Iris pigment epithelial cell (primary cell): ENCODE data around the gene ZC3H7A.
"Not testable (repeated sequence)": the region's sequence is repeated elsewhere in the genome, so short reads cannot be mapped to it uniquely, and the experiment has no call there.

Source experiments
- DNase-seq: peaks from one replicate; pipeline ENCODE4 v3.0.0-alpha.2; 2011; ENCODE audit warnings: low read depth

ZC3H7A gene, protein sequence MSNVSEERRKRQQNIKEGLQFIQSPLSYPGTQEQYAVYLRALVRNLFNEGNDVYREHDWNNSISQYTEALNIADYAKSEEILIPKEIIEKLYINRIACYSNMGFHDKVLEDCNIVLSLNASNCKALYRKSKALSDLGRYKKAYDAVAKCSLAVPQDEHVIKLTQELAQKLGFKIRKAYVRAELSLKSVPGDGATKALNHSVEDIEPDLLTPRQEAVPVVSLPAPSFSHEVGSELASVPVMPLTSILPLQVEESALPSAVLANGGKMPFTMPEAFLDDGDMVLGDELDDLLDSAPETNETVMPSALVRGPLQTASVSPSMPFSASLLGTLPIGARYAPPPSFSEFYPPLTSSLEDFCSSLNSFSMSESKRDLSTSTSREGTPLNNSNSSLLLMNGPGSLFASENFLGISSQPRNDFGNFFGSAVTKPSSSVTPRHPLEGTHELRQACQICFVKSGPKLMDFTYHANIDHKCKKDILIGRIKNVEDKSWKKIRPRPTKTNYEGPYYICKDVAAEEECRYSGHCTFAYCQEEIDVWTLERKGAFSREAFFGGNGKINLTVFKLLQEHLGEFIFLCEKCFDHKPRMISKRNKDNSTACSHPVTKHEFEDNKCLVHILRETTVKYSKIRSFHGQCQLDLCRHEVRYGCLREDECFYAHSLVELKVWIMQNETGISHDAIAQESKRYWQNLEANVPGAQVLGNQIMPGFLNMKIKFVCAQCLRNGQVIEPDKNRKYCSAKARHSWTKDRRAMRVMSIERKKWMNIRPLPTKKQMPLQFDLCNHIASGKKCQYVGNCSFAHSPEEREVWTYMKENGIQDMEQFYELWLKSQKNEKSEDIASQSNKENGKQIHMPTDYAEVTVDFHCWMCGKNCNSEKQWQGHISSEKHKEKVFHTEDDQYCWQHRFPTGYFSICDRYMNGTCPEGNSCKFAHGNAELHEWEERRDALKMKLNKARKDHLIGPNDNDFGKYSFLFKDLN

DNA sequence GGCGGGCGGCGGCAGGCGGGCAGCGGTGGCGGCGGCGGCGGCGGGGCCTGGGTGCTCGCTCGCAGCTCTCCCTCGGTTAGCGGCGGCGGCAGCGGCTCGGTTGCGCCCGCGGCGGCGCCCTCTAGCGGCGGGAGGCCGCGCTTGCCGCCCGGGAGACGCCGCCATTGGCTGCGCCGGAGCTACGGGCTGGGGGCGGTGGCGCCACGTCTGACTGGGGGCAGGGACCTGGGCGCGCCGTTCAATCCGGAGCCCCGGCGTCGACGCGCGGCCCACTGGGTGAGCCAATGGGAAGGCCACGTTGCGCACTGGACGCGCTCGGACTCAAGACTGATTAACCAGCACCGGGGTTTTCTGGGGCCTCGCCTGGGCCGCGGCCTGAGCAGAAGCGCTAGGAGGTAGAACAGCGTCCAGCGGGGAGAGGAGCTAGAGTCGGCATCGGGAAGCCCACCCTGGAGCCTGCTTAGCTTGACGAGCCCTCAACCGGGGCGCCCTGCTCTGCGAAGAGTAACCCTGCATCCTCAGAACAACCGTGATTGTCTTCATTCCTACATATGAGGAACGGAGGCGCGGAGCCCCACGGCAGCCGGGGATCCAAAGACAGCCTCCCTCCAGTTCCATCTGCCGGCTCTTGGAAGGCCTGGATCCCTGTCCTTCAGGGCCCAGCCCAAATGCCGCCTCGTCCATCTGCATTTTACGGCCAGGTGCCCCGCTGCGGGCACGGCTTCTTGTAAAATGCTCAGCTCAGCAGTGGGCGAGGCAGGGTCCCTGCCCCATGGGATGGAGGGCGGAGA lies at the start of gene ZC3H7A:
Gene ZC3H7A (minus strand): TSS at position 93 of the 791 bp plus-strand sequence. CDS start 14,904 bp downstream, outside the sequence.
- peak; percentile 99 for DNase-seq

DNA sequence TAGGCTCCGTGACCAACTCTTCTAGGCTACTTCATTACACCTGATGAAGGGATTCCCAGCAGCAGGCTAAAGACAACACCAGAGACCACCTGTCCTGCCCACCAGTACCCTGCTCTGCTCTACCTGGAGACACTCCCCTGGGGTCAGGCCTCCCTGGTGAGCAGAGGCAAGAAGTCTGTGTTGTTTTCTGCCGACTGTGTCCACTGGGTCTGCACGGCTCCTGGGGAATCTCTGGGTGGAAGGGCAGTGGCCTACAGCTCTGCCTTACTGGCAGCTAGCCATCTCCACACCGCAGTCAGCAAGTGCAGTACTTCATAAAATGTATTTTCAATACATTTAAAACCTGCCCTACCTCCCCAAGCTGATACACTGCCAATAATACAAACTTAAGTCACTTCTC lies 47.4 kb upstream of the ZC3H7A start:
- no peak for DNase-seq

DNA sequence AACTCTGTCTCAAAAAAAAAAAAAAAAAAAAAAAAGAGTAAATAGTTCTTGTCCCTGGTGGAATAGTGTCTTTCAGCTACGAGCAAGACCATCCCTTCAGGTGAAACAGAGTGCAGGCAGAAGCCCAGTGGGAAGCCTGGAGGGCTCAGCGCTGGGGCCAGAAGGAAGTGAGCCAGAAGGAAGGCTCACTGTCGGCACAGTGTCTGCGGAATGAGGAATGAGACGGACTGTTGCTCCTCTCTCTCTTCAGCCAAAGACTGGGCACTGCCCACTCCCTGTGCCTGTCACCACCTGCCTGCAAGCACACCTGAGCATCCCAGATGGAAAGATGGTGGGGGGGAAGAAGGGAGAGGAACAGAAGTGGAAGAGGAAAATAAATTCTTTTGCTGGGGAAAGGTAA lies 46.8 kb upstream of the ZC3H7A start:
- no peak for DNase-seq

DNA sequence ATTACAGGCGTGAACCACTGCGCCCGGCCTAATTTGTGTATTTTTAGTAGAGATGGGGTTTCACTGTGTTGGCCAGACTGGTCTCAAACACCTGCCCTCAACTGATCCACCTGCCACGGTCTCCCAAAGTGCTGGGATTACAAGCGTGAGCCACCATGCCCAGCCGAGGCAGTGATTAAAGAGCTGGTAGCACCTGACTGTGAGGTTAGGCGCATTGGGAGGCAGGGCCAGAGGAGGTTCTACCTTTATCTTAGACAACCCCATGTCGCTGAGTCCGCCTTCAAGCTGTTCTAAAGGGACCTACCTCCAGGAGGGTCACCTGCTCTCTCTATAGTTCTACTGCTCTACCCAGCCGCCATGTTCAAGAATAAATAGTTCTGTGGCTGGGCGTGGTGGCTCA lies 46.1 kb upstream of the ZC3H7A start:
- DNase-seq, result no peak

DNA sequence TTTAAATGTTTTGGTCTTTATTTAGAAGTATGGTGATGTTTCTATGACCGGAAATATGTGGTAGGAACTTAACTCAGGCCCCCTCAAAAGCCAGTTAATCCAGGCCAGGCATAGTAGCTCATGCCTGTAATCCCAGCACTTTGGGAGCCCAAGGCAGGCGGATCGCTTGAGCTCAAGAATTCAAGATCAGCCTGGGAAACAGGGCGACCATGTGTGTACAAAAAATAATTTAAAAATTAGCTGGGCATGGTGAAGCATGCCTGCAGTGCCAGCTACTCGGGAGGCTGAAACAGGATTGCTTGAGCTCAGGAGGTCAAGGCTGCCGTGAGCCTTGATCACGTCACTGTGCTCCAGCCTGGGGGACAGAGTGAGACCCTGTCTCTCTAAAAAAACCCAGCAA lies 44.0 kb upstream of the ZC3H7A start:
- no peak for DNase-seq

DNA sequence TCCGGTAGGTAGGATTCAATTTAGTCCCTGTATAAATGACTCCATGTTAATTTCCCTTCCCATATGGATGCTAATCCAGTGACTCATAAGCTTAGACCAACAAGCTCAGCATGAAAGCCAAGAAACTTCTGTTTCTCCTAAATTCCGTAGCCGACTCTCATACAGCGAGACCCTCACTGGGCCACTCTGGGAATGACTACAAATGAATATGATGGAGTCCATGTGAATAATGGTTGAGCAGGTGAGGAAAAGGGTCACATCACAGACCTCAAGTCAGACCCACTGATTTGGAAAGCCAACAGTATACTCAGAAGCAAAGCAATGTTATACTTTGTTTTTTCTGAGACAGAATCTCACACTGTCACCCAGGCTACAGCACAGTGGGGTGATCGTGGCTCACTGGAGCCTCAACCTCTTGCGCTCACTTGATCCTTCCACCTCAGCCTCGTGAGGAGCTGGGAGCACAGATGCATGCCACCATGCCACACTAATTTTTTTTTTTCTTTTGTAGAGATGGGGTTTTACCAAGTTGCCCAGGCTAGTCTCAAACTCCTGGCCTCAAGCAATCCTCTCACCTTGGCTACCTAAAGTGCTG lies 39.7 kb upstream of the ZC3H7A start:
- DNase-seq, result peak; percentile 82

DNA sequence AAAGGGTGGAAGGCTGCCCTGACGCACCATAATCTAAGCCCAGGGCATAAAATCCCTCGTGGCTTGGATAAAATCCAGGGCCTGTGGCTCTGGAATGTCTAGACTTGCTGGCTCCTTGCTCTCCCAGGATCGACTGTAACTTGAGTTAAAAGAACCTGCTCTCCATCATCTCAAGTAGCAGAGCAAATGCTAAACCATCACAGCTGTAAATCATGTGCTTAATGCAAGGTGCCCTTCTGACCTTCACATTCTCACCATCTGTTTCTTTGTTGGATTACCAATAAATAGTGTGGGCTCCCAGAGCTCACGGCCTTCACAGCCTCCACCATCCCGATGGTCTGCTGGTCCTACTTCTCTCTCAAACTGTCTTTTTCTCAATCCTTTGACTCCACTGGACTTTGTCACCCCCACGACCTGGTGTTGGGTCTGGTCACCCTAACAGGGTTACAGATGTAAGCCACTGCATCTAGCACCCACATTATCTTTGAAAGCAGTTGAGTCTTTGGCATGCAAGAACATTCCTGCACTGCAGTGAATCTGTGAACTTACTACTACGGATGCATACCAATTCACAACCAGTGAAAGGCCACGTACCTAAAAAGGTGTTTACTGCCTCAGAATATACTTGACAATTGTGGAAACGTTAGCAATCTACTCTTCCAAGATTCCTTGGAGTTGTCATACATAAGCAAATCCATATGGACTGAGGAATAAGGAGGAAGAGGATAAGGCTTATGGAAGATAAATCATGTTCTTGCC lies 39.0 kb upstream of the ZC3H7A start:
- peak; percentile 76 for DNase-seq

DNA sequence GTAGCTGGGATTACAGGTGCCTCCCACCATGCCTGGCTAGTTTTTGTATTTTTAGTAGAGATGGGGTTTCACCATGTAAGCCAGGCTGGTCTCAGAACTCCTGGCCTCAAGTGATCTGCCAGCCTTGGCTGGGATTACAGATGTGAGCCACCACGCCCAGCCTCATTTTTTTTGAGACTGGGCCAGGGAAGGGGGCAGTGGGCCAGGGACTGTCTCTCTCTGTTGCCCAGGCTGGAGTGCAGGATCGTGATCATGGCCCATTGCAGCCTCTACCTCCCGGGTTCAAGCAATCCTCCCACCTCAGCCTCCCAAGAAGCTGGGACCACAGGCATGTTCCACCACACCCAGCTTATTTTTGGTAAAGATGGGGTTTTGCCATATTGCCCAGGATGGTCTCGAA lies 38.3 kb upstream of the ZC3H7A start:
- DNase-seq, result no peak

DNA sequence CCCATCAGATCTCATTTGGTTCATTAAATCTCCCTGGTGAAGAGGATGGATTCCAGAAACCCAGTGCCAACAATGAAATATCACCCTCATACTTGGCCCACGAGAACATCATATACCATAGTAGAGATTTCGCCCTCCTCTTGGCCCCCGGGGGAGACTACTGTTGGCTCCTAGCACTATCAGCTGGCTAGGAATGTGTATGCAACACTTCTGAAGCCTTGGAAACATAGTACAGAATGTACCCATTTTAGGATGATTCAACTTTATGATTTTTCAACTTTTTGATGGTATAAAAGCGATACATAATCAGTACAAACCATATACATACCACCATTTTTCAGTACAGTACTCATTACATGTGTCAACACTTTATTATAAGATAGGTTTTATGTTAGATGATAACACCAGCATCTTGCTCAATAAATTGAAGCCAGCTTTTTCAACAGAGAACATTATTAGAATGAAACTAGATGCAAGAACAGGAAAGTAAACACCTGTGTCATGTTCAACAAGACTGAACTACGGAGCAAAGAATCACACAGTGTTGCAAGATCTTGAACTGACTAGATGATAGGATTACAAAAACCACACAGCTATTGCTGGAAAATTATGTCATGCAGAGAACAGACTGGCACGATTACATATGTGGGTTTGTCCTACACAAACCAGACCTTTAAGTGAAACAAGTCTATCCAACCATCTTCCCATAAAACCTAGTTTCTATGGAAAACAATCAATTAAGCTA lies 37.1 kb upstream of the ZC3H7A start:
- peak; percentile 98 for DNase-seq

DNA sequence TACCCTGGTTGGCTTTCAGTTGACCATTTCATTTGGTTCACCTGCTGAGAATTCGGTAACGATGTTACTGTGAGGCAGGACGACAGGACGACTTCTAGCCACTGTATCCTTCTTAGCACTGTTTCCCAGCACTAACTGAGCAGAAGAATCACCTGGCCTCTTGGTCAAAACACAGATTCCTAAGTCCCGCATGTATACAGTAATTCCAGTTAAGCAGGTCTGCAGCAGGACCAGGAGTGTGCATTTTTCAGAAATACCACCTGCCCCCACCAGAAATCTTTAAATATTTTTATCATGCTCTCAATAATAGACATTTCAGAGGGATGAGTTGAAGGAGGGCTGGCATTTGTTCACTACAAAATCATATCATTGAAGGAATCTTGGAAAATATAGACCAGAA lies 31.6 kb upstream of the ZC3H7A start:
- no peak for DNase-seq

DNA sequence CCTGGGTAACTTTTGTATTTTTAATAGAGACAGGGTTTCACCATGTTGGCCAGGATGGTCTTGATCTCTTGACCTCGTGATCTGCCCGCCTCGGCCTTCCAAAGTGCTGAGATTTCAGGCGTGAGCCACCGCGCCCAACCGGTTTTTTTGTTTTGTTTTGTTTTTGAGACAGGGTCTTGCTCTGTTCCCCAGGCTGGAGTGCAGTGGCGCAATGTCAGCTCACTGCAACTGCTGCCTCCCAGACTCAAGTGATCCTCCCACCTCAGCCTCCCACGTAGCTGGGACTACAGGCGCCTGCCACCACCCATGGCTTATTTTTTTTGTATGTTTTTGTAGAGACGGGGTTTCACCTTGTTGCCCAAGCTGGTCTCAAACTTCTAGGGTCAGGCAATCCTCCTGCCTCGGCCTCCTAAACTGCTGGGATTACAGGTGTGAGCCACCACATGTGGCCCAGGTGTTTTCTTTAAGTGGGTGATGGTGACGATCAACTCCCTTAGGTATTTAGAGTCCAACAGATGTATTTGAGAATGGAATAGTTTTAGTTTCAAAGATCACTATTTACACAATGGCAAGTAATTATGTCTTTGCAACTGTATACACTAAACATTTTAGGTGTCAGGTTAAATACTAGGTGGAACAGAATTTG lies 28.6 kb upstream of the ZC3H7A start:
- not testable (repeated sequence) for DNase-seq

DNA sequence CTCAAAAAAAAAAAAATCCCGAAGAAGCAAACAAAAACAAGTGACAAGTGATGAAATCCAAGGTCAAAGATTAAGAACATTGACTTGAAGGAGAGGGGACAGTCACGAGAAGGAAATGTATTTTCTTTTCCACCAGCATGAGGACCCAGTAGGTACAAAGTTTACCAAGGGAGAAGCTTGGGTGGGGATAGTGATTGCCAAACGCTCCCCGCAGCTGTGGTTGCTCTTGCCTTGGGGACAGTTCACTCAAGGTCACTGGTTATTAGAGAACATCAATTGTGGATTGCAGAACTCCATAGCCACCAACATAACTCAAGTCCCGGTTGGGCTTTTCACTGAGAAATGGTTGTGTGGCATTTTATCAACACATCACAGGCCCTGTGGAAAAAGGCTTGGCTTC lies 27.3 kb upstream of the ZC3H7A start:
- DNase-seq, result no peak

DNA sequence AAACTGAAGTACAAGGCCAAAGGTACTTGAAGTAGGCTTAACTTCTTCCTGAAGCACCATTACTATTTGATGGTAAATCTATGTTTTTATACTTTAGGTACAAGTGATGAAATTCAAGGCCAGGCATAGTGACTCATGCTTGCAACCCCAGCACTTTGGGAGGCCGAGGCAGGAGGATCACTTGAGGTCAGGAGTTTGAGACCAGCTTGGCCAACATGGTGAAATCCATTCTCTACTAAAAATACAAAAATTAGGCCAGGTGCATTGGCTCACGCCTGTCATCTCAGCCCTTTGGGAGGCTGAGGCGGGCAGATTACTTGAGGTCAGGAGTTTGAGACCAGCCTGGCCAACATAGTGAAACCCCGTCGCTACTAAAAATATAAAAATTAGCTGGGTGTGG lies 26.6 kb upstream of the ZC3H7A start:
- not testable (repeated sequence) for DNase-seq

DNA sequence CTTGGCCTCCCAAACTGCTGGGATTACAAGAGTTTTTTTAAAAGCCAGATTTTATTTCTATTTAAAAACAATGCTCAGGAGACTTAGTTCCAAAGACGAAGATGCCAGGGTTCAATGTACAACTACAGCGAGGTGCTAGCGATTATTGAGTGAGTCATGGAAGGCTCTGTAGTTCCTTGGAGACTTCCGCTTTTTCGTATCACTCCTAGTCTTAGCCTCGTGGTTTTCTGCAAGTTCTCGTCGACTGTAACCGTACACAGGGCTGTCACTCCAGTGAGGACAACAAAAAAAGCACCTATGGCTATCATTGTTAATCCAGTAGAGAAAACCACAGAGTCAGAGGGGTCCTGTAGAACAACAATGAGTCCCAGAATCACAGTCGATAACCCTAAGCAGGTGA lies 22.7 kb upstream of the ZC3H7A start:
- no peak for DNase-seq

DNA sequence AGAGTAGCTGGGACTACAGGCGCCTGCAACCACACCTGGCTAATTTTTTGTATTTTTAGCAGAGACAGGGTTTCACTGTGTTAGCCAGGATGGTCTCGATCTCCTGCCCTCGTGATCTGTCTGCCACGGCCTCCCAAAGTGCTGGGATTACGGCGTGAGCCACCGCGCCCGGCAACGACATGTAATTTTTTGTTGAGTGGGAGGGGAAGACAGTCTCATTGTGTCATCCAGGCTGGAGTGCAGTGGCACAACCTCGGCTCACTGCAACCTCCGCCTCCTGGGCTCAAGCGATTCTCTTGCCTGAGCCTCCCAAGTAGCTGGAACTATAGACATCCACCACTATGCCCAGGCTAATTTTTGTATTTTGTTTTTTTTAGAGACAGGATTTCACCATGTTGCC lies 21.9 kb upstream of the ZC3H7A start:
- not testable (repeated sequence) for DNase-seq

DNA sequence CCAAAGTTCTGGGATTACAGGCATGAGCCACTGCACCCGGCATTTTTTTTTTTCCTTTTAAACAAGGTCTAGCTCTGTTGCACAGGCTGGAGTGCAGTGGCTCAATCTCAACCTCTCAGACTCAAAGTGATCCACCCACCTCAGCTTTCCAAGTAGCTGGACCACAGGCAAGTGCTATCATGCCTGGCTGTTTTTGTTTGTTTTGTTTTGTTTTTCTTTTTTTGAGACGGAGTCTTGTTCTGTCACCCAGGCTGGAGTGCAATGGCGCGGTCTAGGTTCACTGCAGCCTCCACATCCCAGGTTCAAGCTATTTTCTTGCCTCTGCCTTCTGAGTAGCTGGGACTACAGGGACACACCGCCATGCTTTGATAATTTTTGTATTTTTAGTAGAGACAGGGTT lies 19.1 kb upstream of the ZC3H7A start:
- no peak for DNase-seq

DNA sequence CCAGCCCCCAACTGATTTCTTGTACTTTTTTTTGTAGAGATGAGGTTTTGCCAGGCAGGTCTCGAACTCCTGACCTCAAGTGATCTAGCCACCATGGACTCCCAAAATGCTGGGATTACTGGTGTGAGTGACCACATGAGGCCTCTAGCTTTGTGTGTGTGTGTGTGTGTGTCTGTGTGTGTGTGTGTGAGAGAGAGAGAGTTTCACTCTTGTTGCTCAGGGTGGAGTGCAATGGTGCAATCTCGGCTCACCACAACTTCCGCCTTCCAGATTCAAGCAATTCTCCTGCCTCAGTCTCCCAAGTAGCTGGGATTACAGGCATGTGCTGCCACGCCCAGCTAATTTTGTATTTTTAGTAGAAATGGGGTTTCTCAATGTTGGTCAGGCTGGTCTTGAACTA lies 17.7 kb upstream of the ZC3H7A start:
- DNase-seq, result not testable (repeated sequence)

DNA sequence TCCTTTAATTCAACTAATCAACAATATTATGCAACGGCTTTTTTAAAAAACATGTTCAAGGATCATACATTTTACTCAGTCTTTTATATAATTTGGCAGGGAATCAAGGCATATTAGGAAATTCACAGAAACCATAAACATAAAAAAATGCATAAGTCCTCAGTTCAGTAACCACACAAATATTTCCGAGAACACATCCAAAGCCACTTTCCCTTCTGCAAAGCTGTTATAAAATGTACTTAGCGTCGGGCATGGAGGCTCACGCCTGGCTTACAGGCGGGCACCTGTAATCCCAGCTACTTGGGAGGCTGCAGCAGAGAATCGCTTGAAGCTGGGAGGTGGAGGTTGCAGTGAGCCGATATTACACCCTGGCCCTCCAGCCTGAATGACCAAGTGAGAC lies 9.7 kb upstream of the ZC3H7A start:
- DNase-seq, result peak; percentile 90

DNA sequence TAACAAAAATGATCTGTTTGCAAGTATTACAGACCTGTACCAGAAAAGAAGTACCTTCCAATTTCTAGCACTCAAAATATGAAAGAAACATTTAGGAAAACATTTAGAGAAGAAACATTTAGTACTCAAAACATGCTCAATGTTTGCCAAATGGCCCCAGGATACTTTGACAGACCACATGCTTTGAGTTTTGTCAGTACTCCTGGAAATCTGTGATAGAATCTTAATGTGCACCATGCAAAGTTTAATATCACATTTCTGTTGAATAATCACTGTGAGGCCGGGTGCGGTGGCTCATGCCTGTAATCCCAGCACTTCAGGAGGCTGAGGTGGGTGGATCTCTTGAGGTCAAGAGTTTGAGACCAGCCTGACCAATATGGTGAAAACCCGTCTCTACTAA lies 8.5 kb upstream of the ZC3H7A start:
- no peak for DNase-seq
